ENCODE data around the gene NUP214.
"Not testable (repeated sequence)": the region's sequence is repeated elsewhere in the genome, so short reads cannot be mapped to it uniquely, and the experiment has no call there.

Gene NUP214

DNA sequence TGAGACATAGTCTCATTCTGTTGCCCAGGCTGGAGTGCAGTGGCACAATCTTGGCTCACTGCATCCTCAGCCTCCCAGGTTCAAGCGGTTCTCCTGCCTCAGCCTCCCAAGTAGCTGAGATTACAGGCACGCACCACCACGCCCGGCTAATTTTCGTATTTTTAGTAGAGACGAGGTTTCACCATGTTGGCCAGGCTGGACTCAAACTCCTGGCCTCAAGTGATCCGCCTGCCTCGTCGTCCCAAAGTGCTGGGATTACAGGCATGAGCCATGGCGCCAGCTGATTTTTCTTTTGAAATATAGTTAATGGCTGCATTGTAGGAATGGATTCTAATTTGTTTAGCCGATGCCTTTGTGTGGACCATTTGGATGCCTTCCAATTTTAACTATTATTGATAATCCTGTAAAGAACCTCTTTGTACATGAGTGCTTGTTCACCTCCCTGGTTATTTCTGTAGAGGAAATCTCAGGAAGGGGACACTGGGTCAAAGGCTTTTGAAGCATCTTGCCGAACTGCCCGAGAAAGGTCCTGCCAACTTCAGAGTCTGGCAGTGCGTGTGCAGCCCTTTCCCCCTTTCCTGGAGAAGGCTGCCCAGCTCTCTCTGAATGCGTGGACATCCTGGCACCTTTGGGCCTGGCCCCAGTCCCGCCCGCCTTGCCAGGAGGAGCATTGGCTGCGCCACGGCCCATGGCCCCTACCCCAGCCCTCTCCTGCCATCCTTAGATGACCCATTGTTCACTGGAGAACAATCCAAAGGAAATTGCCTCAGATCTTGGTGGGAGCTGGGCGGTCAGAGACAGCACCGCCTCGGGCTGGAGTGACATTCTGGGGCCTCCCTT is 8.9 kb upstream of the NUP214 start:
- no peak for DNase-seq (ENCODE audit: low read depth in 2 of 2)

DNA sequence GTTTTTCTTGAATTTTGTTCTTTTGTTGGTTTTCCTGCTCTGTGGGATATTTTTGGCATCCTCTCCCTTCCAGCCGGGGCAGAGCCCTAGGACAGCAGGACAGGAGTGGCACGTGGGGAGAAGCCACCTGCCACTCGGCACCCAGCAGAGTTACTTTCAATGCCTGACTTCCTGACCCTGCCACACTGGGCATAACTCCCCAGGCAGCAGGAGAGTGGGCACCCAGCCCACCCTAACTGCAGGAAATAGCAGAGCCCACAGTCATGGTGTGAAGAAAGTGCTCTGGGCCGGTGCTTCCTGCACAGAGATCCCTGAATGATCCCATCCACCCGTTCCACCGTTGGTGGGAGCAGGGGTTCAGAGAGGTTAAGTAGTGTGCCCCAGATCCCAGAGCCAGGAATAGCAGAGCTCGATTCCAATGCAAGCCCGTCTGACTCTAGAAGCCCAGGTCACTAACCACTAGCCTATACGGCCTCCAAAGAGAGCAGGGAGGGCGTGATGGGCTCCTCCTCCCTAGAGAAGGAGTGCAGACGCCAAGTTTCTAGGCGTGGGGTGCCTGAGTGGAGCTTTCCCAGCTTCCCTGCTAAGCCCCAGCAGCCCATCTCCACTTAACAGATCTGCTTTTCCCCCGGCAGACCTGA is 8.1 kb upstream of the NUP214 start:
- DNase-seq (ENCODE audit: low read depth in 2 of 2): no peak

DNA sequence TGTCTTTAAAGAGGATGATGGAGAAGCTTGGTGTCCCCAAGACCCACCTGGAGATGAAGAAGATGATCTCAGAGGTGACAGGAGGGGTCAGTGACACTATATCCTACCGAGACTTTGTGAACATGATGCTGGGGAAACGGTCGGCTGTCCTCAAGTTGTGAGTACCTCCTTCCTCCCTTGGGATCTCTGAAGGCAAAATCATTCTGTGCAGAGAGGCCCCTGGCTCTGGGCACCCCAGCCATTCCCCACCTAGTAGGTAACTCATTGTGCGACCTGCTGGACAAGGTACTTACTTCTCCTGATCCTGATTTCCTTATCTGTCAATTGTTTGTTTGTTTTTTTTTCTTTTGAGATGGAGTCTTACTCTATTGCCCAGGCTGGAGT is 7.6 kb upstream of the NUP214 start:
- DNase-seq (ENCODE audit: low read depth in 2 of 2): no peak

DNA sequence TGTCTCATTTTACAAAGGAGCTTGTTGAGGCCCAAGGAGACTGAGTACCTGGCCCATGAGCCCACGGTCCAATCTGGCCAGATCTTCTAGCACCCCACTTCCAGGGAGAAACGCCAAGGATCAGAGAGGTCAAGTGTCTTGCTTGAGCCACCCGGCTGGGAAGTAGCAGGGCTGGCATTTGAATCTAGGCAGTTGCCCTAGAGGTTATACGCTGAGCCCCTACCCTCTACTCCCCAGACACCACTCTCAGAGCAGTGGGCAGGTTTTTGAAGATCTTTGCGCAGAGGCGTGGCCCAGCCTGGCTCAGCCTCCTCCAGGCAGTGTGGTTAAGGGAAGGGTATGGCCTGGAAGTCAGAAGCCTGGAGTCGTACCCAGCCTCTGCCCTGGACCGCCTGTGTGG is 5.8 kb upstream of the NUP214 start:
- DNase-seq (ENCODE audit: low read depth in 2 of 2): no peak

DNA sequence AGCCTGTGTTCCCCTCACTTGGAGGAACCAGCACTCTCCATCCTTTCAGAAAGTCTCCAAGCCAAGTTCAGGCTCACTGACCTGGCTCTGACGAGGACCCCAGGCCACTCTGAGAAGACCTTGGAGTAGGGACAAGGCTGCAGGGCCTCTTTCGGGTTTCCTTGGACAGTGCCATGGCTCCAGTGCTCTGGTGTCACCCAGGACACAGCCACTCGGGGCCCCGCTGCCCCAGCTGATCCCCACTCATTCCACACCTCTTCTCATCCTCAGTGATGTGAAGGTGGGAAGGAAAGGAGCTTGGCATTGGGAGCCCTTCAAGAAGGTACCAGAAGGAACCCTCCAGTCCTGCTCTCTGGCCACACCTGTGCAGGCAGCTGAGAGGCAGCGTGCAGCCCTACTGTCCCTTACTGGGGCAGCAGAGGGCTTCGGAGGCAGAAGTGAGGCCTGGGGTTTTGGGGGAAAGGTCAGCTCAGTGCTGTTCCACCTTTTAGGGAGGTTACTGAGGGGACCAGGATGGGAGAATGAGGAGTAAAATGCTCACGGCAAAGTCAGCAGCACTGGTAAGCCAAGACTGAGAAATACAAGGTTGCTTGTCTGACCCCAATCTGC is 4.7 kb upstream of the NUP214 start:
- DNase-seq (ENCODE audit: low read depth in 2 of 2): no peak

DNA sequence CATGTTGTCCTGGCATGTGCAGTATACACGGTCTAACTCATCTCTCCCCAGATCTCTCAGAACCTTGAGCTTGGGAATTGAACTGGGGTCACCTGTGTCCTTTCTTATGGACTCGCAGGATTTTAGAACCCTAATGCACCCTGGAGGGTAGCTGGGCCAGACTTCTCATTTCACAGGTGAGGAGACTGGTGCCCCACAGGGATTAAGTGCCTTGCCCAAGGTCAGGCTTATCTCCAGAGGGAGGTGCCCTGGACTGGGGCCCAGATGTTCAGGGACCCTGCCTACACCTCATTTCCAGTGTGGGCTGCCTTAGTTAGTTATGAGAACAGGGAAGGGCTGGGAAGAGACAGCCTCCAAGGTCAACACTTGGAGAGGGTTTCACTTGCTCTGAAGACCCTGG is 4.0 kb upstream of the NUP214 start:
- DNase-seq (ENCODE audit: low read depth in 2 of 2): no peak

DNA sequence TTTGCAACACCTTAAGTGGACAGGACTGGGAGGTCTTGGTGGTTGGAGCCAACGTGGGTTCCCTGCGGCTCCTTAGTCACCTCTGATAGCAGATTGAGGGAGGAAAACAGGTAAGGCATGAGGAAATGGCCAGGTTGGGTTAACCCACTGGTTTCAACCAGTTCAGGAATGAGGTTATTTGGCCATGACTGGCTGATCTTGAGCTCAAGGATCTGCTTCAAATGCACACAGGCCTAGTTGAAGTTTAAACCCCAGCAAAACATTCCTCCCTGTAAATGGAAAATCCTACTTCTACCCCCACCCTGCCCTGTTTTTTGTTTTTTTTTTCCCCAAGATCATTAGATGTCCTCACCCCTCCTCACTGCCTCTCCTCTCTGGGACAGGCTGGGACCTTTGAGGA is 3.2 kb upstream of the NUP214 start:
- DNase-seq (ENCODE audit: low read depth in 2 of 2): no peak

DNA sequence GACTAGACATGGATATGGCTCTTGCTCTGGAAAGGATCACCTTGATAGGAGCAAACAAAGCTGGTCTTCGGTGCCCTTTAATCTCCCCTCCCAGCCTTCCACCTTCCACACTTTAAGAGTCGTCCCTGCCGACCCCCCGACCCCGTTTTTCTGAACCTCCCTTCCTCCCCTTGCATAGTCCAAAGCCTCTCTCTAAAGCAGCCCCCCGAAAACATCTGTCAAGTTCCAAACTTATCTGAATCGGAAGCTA is 423 bp upstream of the NUP214 start:
- no peak for DNase-seq (ENCODE audit: low read depth in 2 of 2)

DNA sequence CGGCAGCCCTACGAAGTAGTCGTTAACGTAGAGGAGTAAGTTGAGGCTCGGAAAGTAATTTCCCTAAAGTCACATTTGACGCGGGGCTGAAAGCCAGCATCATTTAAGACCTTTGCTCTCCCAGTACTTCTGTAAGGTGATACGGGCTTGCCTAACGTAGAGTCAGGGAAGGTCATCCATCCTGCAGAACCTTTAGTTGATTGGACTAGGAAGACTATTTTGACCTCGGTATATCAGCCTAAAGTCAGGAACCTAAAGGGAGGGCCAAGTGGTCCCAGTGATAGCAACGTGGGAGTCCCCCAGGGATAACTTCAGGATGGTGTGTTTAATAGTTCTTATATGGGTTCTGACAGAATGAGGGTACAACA is 657 bp downstream of the NUP214 start:
- DNase-seq (ENCODE audit: low read depth in 2 of 2): no peak

DNA sequence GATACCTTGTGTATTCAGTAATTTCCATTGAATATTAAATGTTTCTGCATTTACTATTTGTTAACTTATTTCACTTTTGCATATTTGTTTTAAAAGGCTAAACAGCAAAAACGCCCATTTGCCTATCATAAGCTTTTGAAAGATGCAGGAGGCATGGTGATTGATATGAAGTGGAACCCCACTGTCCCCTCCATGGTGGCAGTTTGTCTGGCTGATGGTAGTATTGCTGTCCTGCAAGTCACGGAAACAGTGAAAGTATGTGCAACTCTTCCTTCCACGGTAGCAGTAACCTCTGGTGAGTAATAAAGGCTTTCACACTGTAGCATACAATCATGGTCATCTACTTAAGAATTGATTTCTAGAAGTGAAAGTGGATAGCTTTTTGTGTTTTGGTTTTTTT is 3.8 kb downstream of the NUP214 start:
- no peak for DNase-seq (ENCODE audit: low read depth in 2 of 2)

DNA sequence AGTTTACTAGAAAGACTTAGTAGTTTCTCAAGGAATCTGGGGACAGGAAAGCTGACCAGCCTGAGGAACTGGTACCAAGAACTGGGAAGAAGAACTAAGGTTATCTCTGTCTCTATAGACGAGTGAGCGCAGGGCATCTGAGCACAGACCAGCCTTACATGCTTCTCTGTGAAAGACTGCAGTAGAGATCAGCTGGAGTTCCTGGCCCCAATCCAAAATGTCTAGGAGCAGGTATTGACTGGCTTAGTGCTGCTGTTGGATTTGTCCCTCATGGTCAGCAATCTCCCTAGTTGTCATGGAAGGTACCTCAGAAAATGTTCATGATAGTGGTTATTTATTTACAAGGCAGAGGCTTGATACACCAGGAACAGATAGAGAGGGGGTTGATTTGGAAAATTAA is 13.3 kb downstream of the NUP214 start:
- no peak for DNase-seq (ENCODE audit: low read depth in 2 of 2)

DNA sequence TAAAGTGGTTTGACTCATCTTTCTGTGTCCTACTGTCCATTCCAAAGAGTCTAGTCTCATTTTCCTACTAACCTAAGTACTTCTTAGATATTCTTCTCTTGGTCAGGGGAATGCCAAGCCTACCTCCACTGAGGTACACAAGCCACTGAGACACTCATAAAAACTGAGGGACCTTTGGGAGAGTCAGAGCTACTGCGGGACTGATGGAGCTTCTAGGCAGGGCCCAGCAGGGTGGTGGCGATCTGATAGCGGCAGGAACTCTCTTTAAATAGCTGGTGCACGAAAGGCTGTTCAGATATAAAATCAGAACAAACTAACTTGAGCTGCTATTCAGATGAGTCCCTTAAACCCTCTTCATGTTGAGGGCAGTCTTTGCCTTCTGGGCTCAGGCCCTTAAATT is 14.7 kb downstream of the NUP214 start:
- DNase-seq (ENCODE audit: low read depth in 2 of 2): no peak

DNA sequence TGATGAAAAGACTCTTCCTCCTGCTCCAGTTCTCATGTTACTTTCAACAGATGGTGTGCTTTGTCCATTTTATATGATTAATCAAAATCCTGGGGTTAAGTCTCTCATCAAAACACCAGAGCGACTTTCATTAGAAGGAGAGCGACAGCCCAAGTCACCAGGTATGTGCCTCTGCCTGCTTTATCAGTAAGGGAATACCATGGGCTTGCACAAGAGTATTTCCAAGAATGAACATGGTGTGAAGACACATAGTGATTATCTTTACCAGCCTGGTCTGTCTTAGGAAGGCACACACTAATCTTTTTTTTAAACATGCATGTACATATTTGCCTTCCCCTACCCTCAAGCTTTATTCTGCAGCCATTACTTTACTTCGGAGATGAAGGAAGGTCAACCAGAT is 15.2 kb downstream of the NUP214 start:
- DNase-seq (ENCODE audit: low read depth in 2 of 2): no peak

DNA sequence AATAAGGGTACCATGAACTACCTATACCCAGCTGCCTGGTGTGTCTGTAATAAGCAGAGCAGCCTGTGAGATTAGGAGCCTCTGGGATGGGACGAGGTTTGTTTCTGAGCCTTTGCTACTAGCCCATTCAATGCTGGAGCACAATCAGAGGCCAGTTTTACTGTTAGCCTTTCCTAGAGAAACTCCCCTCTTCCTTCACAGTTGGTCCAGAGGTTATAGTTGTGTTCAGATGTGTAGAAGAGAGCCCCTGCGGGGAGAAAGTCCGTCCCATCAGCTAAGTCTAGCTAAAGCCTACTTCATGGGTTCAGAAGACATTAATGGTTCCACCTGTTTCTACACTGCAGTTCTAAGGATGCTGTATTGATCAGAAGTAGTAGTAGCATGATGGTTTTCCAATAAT is 16.8 kb downstream of the NUP214 start:
- DNase-seq (ENCODE audit: low read depth in 2 of 2): no peak

DNA sequence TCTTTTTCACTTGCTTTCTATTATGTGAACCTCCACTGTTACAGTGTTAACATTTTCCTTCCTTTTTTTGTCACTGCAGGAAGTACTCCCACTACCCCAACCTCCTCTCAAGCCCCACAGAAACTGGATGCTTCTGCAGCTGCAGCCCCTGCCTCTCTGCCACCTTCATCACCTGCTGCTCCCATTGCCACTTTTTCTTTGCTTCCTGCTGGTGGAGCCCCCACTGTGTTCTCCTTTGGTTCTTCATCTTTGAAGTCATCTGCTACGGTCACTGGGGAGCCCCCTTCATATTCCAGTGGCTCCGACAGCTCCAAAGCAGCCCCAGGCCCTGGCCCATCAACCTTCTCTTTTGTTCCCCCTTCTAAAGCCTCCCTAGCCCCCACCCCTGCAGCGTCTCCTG is 18.8 kb downstream of the NUP214 start:
- DNase-seq (ENCODE audit: low read depth in 2 of 2): no peak

DNA sequence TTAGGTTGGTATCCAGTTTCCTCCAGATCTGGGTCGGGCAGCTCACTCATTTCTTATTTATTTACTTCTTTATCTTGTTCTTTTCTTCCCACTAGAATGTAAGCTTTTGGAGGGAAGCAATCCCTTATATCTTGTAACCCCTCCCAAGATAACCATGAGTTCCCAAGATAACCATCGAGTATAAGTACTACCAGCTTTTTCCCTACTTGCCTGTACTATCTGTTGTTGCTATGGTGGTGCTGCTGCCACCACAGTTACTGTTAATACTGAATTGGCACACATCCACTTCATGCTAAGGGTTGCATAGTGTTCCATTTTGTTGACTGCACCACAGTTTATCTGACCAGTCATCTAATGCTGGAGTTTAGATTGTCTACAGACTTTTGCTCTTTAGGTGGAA is 19.9 kb downstream of the NUP214 start:
- DNase-seq (ENCODE audit: low read depth in 2 of 2): no peak

DNA sequence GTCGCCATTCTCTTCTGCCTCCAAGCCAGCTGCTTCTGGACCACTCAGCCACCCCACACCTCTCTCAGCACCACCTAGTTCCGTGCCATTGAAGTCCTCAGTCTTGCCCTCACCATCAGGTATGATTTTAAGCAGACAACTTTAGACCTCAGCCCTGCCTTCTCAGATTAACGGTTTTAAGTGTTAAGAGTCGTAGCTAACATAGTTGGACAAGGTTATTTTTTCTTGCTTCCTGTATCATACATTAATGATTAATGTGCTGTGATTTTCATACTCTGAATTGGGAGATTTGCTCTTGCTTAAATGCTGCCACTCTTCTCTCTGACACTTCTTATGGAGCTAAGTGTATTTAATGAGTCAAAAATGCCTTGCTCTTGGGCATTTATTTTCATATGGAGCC is 20.8 kb downstream of the NUP214 start:
- DNase-seq (ENCODE audit: low read depth in 2 of 2): no peak

DNA sequence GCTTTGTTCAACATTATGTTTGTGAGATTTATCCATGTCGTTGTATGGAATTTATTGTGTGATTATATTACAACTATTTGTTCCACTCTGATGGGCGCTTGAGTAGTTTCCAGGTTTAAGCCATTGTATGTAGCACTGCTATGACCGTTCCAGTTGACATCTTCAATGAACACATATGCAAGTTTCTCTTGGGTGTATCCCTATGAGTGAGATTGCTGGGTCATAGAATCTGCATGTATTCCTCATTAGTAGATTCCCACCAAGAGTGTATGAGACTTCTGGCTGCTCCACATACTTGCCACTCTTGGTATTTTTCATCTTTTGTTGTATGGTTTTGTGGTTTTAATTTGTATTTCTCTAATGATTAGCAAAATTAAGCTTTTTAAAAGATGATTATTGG is 22.9 kb downstream of the NUP214 start:
- no peak for DNase-seq (ENCODE audit: low read depth in 2 of 2)

DNA sequence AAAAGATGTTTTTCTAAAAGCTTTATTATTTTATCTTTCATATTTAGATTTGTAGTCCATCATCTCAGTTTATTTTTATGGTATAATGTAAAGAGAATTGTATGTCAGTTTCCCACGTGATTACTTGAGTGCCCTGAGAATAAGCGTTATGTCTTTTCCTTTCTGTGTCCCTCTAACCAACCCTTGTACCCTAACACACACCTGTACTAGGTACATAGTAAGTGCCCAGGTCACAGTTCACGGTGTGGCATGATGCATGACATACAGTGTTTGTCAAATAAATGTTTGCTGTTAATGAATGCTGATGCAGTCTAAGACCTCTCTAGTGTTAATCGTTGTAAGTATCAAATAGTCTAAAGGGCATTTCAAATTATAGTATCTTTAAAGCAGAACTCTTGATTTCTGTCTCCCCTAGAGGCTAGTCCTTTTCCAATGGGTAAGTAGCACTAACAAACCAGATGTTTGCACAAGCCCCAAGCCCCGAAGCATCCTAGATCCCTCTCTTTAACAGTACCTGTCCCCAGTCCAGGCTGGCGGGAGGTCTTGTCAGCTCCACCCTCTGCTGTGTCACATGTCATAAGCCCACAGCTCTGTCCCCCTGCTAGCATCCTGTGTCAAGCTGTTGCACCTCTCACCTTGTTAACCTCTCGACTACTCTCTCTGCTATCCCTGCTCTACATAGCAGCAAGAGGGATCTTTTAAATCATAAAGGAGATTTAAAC is 23.7 kb downstream of the NUP214 start:
- no peak for DNase-seq (ENCODE audit: low read depth in 2 of 2)

DNA sequence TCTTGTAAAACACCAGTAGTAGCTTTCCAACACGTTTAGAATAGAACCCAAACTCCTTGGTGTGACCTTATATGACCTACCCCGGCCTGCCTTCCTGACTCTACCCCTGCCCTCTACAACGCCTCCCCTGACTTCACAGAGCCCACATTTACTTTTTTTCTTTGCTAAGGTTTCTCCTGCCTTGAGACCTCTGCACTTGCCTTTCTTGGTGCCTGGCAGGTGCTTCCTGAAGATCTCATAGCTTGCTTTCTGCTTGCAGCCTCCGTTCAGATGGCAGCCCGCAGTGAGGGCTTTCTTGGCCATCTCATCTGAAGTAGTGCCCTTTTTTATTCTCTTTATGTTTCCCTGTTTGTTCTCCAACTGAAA is 24.3 kb downstream of the NUP214 start:
- no peak for DNase-seq (ENCODE audit: low read depth in 2 of 2)

DNA sequence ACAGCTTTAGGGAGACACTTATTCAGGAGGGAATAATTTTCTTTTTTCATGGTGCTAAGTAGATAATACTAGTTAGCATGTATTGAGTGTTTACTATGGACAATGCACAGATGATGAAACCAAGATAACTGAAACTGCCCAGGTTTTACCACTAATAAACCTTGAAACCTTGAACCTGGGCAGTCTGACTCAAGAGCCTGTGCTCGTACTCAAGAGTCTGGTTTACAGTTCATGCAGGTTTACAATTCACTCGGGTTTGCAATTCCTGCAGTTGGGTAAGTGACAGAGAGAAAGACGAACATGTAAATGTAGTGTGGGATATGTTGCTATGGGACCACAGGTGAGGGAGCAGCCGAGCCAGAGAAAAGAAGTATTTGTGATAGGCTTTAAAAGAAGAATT is 28.2 kb downstream of the NUP214 start:
- no peak for DNase-seq (ENCODE audit: low read depth in 2 of 2)

DNA sequence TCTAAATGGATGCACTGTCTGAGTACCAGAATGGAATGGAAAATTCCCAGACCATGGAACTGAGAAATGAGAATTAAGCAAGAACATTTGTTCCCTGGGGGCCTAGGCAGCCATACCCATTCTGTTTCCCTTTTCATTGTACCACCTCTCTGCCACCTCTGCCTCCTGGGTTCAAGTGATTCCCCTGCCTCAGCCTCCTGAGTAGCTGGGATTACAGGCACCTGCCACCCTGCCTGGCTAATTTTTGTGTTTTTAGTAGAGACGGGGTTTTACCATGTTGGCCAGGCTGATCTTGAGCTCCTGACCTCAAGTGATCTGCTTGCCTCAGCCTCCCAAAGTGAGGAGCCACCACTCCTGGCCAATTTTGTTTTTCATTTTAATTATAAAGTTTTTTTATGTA is 33.3 kb downstream of the NUP214 start:
- not testable (repeated sequence) for DNase-seq (ENCODE audit: low read depth in 2 of 2)

Measured in fibroblast of skin of left biceps (primary cell).